ENCODE results near the gene VPS37D.
"Not testable (repeated sequence)": the region's sequence is repeated elsewhere in the genome, so short reads cannot be mapped to it uniquely, and the experiment has no call there.

VPS37D gene

GRCh38 chr7:73646785-73647724 lies 20.6 kb upstream of the VPS37D start:
- no peak for DNase-seq

GRCh38 chr7:73647725-73648592 lies 19.7 kb upstream of the VPS37D start:
- no peak for DNase-seq

DNA sequence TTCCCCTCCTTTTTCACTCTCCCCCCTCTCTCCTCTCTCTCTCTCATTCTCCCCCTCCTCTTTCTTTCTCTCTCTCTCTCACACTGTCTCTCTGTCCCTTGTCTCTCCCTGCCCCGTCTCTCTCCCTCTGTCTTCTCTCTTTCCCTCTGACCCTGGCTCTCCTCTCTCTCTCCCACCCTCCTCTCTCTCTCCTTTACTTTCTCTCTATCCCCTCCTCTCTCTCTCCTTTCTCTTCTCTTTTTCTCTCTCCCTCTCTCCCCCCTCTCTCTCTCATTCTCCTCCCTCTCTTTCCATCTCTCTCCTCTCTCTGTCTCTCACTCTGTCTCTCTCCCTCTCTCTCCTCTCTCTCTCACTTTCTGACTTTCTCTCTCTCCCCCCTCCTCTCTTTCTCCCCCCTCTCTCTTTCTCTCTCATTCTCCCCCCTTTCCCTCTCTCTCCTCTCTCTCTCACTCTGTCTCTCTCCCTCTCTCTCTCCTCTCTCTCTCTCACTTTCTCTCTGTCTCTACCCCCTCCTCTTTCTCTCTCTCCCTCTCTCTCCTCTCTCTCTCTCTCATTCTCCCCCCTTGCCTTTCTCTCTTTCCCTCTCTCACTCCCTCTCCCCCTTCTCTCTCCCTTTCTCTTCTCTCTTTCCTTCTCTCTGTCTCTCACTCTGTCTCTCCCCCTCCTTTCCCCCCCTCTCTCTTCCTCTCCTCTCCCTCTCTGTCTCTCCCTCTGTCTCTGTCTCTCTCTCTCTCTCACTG lies 18.9 kb upstream of the VPS37D start:
- DNase-seq = no peak

DNA sequence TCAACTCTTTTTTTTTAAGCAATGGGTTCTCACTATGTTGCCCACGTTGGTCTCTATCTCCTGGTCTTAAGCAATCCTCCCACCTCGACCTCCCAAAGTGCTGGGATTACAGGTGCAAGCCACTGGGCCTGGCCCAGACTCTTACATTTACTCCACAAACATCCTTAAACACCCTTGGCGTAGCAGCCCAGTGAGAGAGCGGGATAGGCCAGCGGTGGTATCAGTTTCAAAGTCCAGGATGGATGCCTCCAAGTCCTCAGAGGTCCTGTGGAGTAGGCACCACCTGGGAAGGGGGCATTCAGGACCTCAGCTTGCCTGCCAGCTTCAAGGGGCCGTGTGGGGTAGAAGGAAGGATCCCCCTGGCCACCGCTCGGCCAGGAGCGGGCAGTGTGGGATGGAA lies 18.1 kb upstream of the VPS37D start:
- DNase-seq = no peak

- DNase-seq = no peak
Observed at GRCh38 chr7:73650524-73650923, 17.1 kb upstream of the VPS37D start.

DNA sequence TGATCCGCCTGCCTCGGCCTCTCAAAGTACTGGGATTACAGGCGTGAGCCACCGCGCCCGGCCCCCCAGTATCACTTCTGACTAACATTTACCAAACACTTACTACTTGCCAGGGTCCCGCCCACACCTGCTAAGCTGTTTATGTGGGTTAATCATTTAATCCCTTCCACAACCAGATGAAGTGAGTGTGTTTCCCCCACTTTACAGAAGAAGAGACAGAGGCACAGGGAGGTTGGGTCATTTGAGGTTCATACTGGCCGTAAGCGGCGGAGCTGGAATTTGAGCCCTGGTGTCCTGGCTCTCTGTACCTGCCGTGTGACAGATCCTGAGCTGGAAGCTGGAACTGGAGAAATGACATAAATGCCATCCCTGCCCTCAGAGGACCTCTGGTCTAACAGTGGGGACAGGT lies 15.1 kb upstream of the VPS37D start:
- no peak for DNase-seq

DNA sequence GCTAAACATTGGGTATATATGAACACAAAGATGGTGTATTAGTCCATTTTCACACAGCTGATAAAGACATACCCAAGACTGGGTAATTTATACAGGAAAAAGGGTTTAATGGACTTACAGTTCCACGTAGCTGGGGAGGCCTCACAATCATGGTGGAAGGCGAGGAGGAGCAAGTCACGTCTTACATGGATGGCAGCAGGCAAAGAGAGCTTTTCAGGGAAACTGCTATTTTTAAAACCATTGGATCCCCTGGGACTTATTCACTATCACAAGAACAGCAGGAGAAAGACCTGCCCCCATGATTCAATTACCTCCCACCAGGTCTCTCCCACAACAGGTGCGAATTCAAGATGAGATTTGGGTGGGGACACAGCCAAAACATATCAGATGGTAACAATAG lies 12.3 kb upstream of the VPS37D start:
- not testable (repeated sequence) for DNase-seq

- no peak for DNase-seq
Observed at GRCh38 chr7:73659983-73660382, 7.6 kb upstream of the VPS37D start.

GRCh38 chr7:73660594-73660993 lies 7.0 kb upstream of the VPS37D start:
- not testable (repeated sequence) for DNase-seq

DNA sequence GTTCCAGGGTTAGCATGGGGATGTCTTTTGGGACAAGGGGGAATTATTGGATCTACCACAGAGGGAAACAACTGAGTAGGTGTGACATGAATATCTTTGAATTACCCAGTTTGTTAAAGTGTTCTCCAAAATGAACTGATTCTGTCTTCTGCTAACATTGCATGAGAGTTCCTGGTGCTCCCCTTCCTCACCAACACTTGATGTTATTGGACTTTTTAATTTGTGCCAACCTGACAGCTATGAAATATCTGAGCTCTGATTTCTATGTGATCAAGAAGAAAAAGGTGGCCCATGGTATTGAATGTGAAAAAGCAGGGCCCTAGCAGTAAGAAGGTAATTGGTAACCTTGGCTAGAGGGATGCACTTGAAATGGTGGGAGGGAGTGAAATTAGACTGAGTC lies 4.6 kb upstream of the VPS37D start:
- DNase-seq = no peak

DNA sequence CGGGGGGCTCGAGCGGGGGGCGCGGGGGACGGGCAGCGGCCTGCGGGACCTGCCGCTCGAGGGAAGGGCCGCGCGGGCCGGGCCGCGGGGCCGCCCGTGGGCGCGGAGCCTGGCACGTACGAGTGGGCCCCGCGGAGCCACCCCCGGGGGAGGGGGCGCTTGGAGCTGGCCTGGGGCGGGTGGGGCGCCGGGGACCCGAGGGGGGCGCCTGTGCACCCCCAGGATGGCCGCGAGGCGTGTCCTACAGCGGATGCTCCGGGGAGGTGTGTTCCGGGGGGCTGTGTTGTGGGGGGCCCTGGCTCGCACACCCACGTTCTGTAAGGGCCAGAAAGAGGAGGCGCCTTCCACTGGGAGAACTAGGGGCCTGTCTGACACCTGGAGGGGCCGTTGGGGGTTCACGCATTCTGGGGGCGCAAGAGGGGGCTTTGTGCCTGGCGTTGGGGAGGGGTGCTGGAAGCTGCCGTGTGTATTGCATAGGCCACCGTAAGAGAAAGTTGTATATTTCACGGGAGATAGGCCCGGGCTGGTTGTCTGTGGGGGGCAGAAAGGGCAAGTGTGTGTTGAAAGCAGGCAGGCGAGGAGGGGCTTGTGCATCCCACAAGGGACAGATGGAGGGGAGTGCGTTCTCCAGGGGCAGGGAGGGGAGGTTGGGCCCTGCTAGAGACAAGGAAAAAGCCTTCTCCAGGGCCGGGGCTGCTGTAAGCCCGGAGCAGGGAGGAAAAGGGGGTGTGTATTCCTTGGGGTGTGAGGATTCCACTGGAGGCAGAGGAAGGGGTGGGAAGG lies 663 bp downstream of the VPS37D start:
- no peak for DNase-seq

GRCh38 chr7:73668886-73669230 lies 1.2 kb downstream of the VPS37D start:
- no peak for DNase-seq

DNA sequence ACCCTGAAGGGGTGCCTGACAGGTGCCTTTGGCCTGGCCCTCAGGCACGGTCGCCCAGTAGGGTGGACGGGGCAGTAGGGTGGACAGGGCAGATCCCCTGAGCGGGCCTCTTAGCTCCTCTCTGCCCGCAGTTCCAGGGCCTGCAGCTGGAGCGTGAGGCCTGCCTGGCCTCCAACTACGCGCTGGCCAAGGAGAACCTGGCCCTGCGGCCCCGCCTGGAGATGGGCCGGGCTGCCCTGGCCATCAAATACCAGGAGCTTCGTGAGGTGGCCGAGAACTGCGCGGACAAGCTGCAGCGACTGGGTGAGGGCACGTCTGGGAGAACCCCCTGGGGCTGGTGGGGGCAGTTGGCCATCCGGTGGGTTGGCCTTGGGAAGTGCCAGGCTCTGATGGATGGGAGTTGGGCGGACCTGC lies 1.7 kb downstream of the VPS37D start:
- DNase-seq = no peak

GRCh38 chr7:73669858-73670385 lies 2.3 kb downstream of the VPS37D start:
- DNase-seq = no peak

- no peak for DNase-seq
Observed at GRCh38 chr7:73671322-73671661, 3.7 kb downstream of the VPS37D start.

DNA sequence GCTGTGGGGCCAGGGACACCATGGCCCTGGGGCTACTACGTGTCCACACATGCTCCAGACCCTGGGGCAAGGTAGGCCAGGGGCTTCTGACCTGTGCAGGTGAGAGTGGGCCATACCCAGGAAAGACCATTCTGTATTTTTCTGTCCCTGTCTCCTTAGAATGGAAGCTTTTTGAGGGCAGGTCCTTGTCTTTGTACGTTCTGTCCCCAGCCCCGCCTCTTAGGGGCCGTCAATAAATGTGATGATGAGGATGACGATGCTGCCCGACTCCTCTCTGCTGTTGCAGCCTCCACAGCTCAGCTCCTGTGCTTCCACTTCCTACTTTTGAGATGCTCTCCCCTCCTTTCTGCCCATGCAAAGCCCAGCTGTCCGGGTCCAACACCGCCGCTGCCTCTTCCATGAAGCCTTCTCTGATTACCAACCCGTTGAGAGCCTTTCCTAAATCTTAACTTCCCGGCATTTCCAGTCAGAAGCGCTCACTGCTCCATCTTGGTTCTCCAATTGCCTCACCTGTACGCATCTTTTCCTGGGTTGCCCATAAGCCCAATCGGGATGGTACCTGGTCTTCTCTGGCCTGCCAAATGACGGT lies 4.3 kb downstream of the VPS37D start:
- no peak for DNase-seq

GRCh38 chr7:73674468-73675124 lies 7.0 kb downstream of the VPS37D start:
- no peak for DNase-seq

DNA sequence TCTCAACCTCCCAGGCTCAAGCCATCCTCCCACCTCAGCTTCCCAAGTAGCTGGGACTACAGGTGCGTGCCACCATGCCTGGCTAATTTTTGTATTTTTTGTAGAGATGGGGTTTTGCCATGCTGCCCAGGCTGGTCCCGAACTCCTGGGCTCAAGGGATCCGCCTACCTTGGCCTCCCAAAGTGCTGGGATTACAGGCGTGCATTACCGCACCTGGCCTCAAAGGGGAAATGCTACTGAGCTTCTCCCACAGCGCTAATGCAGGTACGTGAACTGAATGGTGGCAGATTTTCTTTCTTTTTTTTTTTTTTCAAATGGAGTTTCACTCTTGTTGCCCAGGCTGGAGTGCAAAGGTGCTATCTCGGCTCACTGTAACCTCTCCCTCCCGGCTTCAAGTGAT lies 8.4 kb downstream of the VPS37D start:
- DNase-seq = not testable (repeated sequence)

GRCh38 chr7:73678862-73679261 lies 11.2 kb downstream of the VPS37D start:
- no peak for DNase-seq

DNA sequence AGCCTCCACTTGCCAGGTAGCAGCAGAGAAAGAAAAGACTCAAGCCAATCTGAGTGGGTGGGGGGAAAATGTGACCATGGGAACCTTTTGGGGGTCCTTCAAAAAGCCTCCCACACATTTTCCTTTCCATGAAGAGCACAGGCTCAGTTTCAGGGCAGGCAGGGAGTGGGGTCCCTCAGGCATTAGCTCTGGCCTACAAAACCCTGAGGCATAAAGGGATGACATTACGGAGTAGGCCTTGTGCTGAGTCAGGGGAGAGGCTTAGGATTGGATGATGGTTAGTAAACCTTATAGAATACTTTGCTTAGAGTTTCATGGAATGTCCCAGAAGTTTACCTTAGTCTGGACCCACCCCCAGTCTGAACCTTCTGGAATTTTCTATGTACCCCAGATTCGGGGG lies 12.1 kb downstream of the VPS37D start:
- no peak for DNase-seq

- DNase-seq = no peak
Observed at GRCh38 chr7:73680501-73680900, 12.9 kb downstream of the VPS37D start.
